Panc1 (cell line): Measurements from ENCODE around the gene KCNC3. TPM values are rescaled to one million over a fixed set of nuclear protein-coding genes. Genes with fewer than 3 reads are reported as not detected.

Experiments
- ATAC-seq: fragments of 200-7000 bp; cut with Tn5 transposase; 2 replicates; pipeline ENCODE4 v1.9.1; 2020; ENCODE audit warnings: mild to moderate bottlenecking, moderate library complexity
- BruUV-seq: library from RNA; stranded (reverse); fragments of 400-500 nt; replicated peaks from 2 replicates; lab custom pipeline; 2021; lab: Mats Ljungman, UMichigan
- CTCF ChIA-PET: fragments of 300-600 bp; sonication (Branson Sonifier 250); formaldehyde crosslinking; loops from one replicate; lab custom pipeline; 2022; ENCODE audit warnings: antibody characterized with exemption; lab: Charles Lee
- POLR2A ChIA-PET: fragments of 300-600 bp; sonication (Branson Sonifier 250); formaldehyde crosslinking; loops from one replicate; lab custom pipeline; 2022; ENCODE audit warnings: antibody characterized with exemption; lab: Charles Lee
- DNase-seq: peaks from one replicate; pipeline ENCODE4 v3.0.0-alpha.2; 2010; ENCODE audit warnings: low read depth, low spot score
- H3K27ac ChIP-seq: 2 replicates; pipeline ENCODE4 v1.5.1; 2011; ENCODE audit warnings: mild to moderate bottlenecking, low read length, inconsistent platforms
- H3K27me3 ChIP-seq: fragments of 200-500 bp; sonication (Bioruptor generic); 2 replicates; pipeline ENCODE4 v1.6.0; 2014; ENCODE audit warnings: low read length, inconsistent platforms; ENCODE audit not compliant: control insufficient read depth, insufficient read depth
- H3K36me3 ChIP-seq: fragments of 200-500 bp; sonication (Bioruptor generic); 2 replicates; pipeline ENCODE4 v1.5.1; 2014; ENCODE audit warnings: inconsistent platforms, mild to moderate bottlenecking, low read length, moderate library complexity; ENCODE audit not compliant: control insufficient read depth, insufficient read depth
- H3K4me1 ChIP-seq: 2 replicates; pipeline ENCODE4 v1.5.1; 2011; ENCODE audit warnings: inconsistent platforms, mild to moderate bottlenecking, low read length, moderate library complexity; ENCODE audit not compliant: control insufficient read depth, insufficient read depth
- H3K4me3 ChIP-seq, 2 experiments: 2 replicates each; pipeline ENCODE4 v1.5.1; 2011 to 2012; ENCODE audit warnings: low read depth in 2 of 2, low read length in 2 of 2, mild to moderate bottlenecking in 2 of 2, inconsistent platforms in 1 of 2, moderate library complexity in 1 of 2
- H3K9me3 ChIP-seq: fragments of 200-500 bp; sonication (Bioruptor generic); 2 replicates; pipeline ENCODE4 v1.5.1; 2014; ENCODE audit warnings: low read depth, mild to moderate bottlenecking, inconsistent platforms, low read length, moderate library complexity; ENCODE audit not compliant: control insufficient read depth, insufficient read depth
- POLR2AphosphoS5 ChIP-seq: IDR thresholded peaks from 2 replicates; pipeline ENCODE4 v1.6.1; 2012; ENCODE audit warnings: mild to moderate bottlenecking, low read depth, low read length, moderate library complexity
- REST ChIP-seq, 2 experiments: IDR thresholded peaks; 2 replicates each; pipeline ENCODE4 v1.6.1; 2011 to 2012; ENCODE audit warnings: low read depth in 2 of 2, control low read depth in 1 of 2, low read length in 1 of 2, mild to moderate bottlenecking in 1 of 2, moderate library complexity in 1 of 2; ENCODE audit not compliant: insufficient read depth in 1 of 2
- SIN3A ChIP-seq: IDR thresholded peaks from 2 replicates; pipeline ENCODE4 v1.6.1; 2012; ENCODE audit warnings: low read depth, mild to moderate bottlenecking, low read length, moderate library complexity, borderline replicate concordance; ENCODE audit not compliant: insufficient read depth
- TCF7L2 ChIP-seq: IDR thresholded peaks from 2 replicates; pipeline ENCODE4 v1.6.1; 2011; ENCODE audit warnings: mild to moderate bottlenecking, low read depth, low read length, inconsistent platforms
- in situ Hi-C: cut with HindIII; loops from 2 replicates; pipeline ENCODE4 v1.10.0; 2016; ENCODE audit warnings: low sequenced_read_pairs, low pct_unique_long_range_greater_than_20kb
- intact Hi-C: fragments of 100-400 bp; cut with micrococcal nuclease; formaldehyde crosslinking; loops from one replicate; pipeline ENCODE4 v1.10.0; 2022; ENCODE audit not compliant: unreplicated experiment
- total RNA-seq: library from RNA; stranded (reverse); gene quantifications from one replicate; pipeline ENCODE4 v1.2.1, GENCODE V29; 2021; ENCODE audit not compliant: unreplicated experiment
- TF ChIP-seq, protein P1 (sequence below): fragments of 450-650 bp; IDR thresholded peaks from 2 replicates; pipeline ENCODE4 v1.5.1; 2017; ENCODE audit warnings: mild to moderate bottlenecking

Gene KCNC3
- total RNA-seq, 1 experiment from 2014 or later, result 10.8 TPM

DNA sequence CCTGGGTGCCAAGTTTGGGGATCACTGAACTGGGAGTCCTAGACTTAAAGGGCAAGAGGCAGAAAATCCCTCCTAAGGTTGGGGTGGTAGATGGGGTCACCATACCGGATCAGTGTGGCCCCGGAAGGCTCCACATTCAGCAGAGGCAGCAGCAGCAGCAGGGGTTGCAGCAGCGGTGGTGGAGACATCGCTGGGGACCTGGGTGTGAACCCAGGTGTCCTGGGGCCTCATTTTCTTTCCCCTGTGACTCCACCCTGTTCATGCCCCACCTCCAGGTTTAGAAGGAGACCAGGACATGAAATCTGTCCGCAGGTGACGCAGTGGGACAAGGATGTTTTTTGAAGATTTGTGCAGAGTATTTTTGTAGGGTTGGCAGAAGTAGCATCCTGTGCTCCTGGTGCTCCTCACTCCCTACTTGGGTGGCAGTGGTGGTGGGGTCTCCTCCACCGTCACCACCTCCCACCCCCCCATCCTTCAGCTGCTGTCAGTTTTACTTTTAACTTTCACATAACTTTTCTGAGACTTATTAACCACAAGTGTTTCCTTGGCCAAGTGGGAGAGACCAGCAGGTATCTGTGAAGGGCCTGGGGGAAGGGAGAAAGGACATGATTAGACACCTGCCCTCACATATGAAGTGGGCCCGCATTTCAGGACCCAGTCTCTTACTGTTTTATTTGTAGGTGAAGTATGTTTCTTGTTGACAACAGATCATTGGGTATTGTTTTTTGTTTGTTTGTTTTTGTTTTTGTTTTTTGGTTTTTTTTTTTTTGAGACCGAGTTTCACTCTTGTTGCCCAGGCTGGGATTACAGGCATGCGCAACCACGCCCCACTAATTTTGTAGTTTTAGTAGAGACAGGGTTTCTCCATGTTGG, 36.5 kb upstream of the KCNC3 start, which contains the start of gene NAPSA:
TSS of gene NAPSA (minus strand) at position 206 of the 873 bp plus-strand sequence. CDS start at position 188, 18 bp downstream.
- BruUV-seq, result no TSS peak
- in situ Hi-C loops, result no loop called here
- intact Hi-C loops, result no loop called here

DNA sequence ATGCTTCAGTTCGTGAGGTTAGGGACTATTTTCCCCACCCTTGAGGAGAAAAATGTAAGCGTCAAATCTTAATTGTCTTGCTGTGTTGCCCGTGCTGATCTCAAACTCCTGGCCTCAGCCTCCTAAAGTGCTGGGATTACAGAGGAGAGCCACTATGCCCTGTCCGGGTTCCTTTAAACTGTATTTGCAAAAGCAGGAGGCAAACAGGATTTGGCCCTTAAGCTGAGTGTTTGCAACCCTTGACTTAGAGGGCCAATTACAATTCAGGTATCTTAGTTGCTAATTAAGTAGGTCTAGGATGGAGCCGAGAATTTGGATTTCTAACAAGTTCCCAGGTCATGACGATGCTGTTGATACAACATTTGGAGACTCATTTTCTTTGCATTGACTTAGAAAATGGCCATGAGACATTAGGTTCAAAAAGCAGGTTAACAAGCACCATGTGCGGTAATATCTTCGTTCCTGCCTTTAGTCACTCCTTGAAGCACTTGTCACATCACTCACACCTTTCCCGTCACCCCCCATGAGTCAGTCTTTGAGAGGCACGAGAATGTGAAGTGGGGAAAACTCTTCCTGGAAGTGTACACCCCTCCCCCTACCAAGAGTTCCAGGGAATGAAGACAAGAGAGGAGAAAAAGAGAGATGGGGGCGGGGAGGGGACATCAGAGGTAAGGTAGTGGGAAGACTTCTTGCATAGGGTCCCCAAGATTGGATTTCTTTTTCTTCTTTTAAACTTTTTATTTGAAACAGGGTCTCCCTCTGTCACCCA, 33.7 kb upstream of the KCNC3 start:
- Histone ChIP-seq H3K27ac (no peak overlapping the region), H3K4me3 (no peak overlapping the region), H3K36me3 (no peaks in the 10 kb centered on the region), H3K27me3 (no peaks in the 10 kb centered on the region), H3K4me1 (no peaks in the 10 kb centered on the region), H3K9me3 (no peaks in the 10 kb centered on the region)
- intact Hi-C loops (no loop called here), in situ Hi-C loops (no loop called here)
- no peak for DNase-seq
- ATAC-seq, result no peak
- TF ChIP-seq REST (IDR thresholded peaks at IDR 0.05; ENCODE audit: insufficient read depth in 1 of 2, low read depth in 2 of 2, low read length in 1 of 2), result no peak
- no peak for TF ChIP-seq SIN3A
- TF ChIP-seq, protein P1, sequence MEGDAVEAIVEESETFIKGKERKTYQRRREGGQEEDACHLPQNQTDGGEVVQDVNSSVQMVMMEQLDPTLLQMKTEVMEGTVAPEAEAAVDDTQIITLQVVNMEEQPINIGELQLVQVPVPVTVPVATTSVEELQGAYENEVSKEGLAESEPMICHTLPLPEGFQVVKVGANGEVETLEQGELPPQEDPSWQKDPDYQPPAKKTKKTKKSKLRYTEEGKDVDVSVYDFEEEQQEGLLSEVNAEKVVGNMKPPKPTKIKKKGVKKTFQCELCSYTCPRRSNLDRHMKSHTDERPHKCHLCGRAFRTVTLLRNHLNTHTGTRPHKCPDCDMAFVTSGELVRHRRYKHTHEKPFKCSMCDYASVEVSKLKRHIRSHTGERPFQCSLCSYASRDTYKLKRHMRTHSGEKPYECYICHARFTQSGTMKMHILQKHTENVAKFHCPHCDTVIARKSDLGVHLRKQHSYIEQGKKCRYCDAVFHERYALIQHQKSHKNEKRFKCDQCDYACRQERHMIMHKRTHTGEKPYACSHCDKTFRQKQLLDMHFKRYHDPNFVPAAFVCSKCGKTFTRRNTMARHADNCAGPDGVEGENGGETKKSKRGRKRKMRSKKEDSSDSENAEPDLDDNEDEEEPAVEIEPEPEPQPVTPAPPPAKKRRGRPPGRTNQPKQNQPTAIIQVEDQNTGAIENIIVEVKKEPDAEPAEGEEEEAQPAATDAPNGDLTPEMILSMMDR, result no peak
- TF ChIP-seq POLR2AphosphoS5, result no peak
- TF ChIP-seq TCF7L2, result no peak
- ChIA-PET POLR2A (no interaction called here), CTCF (no interaction called here)
- BruUV-seq, result no TSS peak

More for the DNA sequence above, 36.5 kb upstream of the KCNC3 start, which contains the start of gene NAPSA:
- ATAC-seq, result no peak
- CTCF ChIA-PET, result no interaction called here
- Histone ChIP-seq H3K4me3 (no peak within 1 kb of the TSS), H3K4me1 (no peaks in the 10 kb centered on the region; the same call in 1 of the 2 replicates), H3K9me3 (no peaks in the 10 kb centered on the region), H3K27ac (no peak within 1 kb of the TSS), H3K36me3 (no peaks in the 10 kb centered on the region), H3K27me3 (no peaks in the 10 kb centered on the region)
- TF ChIP-seq POLR2AphosphoS5 (no peak), REST (IDR thresholded peaks at IDR 0.05; ENCODE audit: insufficient read depth in 1 of 2, low read depth in 2 of 2, low read length in 1 of 2) (no peak)
- POLR2A ChIA-PET, result no interaction called here
- no peak for DNase-seq
